Measurements from ENCODE around the gene RPL3. TPM values are rescaled to one million over a fixed set of nuclear protein-coding genes. Genes with fewer than 3 reads are reported as not detected.

Gene RPL3
- total RNA-seq, 1 experiment from 2014 or later: 2,060 TPM

DNA sequence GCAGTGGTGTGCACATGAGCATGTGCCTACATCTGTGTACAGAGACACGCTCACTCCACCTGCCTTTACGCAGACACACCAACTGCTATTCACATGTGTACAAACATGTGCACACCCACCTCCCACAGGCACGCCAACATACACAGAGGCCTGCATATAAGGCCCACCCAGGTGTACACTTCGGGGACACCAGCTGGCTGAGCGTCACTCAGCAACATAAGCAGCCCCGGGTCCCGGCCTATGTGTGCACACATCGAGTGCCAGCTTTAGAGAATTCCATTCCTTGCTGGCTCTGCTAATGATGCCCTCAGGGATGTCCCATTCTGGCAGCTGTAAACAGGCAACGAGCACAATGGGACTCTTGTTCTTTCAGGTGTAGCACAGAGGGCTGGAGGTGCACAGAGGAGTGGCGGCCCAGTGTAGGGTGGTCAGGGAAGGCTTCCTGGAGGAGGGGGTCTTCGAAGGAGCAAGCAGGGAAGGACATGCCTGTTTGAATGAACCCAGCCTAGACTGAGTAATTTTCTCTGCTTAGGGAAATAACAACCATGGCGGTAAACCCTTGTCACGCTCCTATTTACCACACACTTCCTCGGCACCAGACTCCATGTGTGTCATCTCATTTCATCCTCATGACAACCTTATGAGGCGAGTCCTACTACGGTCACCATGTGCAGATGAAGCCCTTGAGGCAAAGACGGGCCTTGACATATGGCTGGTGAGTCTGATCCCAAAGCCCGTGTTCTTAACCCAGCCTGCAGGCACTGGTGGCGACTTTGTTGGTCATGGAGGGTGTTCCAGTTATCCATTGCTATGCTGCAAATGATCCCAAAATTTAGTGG is 35.1 kb downstream of the RPL3 start:
- no peak for DNase-seq (ENCODE audit: low spot score)

DNA sequence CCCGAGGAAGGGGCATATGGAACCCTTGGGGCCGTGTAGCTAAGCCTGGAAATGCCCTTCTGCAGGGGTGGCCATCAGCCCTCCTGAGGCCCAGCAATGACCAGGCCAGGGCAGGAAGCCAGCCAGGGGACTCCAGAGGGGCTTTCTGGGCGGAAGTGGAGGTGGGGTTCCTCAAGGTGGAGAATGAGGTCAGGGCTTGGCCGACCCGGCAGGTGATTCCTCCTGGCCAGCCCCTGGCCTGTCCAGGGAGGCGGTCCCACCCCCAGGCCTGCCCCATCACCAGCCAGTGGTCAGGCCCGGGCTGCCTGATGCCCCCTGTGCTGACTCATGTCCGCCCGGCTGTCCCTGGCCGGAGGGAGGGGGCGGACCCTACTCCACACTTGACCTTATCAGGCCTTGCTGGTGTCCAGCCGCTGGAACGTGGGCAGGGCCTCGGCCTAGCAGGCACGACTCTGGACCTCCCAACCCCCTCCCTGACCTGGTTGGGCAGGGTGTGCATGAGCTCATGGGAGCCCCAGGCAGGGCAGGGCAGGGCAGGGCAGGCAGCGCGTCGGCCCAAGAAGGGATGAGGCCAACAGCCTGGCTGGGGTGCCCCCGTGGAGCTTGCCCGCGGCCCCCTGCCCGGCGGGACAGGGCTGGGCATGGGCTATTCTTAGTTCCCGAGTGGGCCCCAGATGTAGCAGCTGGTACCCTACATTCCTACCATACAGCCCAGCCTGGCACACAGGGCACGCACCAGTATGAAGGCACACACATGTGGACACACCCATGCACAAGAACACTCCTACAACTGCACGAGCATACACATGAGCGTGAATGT is 35.9 kb downstream of the RPL3 start:
- DNase-seq (ENCODE audit: low spot score): peak; percentile 18

DNA sequence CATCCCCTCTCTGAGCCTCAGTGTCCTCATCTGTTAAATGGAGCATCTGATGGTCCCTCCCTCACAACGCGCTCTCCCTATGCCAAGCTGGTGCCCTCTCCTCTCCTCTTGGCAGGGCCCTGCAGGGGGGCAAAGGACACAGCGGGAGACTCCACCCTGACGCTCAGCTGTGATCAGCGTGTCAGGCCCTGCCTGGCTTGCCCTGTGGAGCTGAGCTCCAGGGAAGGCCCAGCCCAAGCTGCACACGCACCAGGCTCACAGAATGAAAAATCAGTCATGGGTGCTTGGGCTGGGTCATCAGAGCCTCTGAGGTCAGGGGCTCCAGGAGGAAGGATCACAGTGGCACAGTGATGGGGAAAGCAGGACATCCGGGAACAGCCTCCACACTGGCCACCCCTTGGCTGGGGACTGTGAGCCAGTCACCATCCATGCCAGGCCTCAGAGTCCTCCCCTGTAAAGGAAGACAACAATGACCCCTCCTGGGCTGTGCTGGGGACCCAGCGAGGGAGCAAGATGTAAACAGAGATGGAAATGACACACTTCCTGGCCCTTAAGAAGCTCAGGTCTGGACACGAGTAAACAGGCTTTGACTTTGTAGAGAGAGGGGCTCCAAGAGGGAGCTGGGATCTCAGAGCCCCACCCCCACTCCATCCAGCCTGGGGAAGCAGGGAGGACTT is 36.6 kb downstream of the RPL3 start:
- no peak for DNase-seq (ENCODE audit: low spot score)

DNA sequence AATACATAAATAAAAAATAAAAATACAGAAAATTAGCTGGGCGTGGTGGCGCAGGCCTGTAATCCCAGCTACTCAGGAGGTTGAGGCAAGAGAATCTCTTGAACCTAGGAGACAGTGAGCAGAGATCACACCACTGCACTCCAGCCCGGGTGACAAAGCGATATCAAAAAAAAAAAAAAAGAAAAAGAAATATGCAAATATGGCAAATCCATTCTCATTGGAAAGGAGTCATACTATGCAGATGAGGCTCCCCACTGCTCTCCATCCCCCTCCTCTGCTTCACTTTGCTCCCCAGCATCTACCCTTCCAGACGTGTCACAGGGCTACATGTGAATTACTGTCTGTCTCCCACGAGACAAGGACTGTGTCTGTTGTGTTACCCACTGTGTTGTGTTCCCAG is 38.3 kb downstream of the RPL3 start:
- no peak for DNase-seq (ENCODE audit: low spot score)

DNA sequence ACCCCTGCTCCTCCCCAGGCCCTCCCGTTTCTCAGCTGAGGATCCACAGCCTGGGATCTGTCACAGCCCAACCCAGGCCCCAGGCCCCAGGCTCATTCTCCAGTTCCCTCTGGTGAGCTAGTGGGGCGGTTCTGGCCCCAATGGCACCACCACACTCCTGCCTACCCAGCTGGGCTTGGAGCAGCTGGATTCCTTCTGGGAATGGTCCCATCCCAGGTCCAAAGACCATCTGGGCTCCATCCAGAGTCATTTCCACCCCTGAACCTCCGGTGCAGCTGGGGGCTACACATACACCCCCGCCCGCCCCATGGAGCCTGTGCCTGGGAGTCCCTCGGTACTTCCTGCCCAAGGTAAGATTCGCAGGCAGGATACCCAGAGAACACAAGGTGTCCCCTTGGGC is 39.2 kb downstream of the RPL3 start:
- no peak for DNase-seq (ENCODE audit: low spot score)

DNA sequence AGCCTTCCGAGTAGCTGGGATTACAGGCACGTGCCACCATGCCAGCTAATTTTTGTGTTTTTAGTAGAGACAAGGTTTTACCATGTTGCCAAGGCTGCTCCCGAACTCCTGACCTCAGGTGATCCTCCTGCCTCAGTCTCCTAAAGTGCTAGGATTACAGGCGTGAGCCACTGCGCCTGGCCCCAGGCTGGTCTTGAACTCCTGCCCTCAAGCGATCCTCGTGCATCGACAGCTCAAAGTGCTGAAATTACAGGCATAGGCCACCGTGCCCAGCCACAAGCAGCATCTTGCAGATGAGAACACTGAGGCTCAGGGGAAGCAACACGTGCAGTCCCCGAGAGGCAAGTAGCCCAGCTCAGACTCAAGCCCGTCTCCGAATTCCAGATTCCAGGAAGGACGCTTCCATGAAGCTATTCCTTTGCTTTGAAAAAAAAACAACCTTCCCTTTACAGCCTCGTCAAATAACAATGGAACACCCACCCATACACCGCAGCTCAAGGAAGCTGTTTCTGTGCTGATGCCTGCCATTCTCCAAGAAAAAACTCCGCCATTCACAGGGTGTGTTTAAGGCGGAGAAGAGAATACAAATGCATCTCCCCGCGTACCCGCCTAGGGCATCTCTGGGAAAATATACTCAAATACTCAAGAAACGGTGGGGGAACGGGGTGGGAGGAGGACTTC is 40.1 kb downstream of the RPL3 start:
- DNase-seq (ENCODE audit: low spot score): no peak

DNA sequence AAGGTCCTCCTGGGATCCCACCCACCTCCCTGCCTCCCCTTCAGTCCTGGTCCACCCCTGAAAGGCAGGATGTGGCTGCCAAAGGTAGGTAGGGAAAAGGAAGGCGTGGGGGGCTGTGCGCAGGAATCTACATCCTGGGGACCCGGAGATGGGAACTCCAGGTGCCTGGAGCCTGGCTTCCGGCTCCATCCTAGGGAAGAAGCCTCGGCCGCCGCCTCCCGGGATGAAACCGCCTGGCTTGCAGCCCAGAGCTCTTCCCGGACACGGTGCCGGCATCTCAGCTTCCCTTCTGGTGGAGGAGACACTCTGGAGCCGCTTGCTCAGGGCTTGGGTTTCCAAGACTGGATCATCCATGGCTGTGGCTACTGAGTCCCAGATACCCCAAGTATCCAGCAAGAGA is 41.4 kb downstream of the RPL3 start:
- DNase-seq (ENCODE audit: low spot score): no peak

DNA sequence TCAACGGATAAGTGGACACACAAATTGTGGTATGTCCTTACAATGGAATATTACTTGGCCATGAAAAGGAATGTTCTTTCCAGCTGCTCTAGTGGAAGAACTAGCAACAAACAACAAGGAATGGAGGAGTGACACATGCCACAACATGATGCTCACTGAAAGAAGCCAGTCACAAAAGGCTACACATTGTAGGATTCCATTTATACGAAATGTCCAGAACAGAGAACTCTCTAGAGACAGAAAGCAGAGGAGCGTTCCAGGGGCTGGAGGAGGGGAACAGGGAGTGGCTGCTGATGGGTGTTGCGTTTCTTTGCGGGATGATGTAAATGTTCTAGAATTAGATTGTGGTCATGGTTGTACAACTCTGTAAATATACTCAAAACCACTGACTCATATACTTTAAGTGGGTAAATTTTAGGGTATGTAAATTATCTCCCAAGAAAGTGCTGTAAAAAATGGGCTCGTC is 42.2 kb downstream of the RPL3 start:
- no peak for DNase-seq (ENCODE audit: low spot score)

DNA sequence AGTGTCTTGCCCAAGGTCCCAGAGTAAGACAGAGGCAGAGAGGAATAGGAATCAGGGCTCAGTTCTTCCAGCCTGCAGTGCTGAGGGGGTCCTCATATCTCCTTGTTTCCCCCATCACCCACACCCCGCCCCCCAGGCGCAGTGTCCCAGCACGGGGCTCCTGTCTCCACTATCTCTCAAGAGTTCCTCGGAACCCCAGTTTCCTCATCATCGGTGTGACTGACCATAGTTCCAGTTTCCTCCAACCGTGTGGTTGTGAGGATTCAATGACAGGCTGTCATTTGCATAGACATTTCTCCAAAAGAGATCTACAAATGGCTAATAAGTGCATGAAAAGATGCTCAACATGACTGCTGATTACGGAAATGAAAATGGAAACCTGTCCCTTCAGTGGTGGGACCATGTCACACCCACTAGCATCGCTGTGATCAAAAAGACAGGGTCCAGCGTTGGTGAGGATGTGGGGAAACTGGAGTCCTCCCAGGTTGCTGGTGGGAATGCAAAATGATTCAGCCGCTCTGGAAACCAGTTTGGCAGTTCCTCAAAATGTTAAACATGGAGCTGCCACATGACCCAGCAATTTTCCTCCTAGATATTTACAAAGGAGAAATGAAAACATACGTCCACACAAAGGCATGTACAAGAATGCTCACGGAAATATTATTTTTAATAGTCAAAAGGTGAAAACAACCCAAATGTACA is 42.8 kb downstream of the RPL3 start:
- DNase-seq (ENCODE audit: low spot score): no peak

DNA sequence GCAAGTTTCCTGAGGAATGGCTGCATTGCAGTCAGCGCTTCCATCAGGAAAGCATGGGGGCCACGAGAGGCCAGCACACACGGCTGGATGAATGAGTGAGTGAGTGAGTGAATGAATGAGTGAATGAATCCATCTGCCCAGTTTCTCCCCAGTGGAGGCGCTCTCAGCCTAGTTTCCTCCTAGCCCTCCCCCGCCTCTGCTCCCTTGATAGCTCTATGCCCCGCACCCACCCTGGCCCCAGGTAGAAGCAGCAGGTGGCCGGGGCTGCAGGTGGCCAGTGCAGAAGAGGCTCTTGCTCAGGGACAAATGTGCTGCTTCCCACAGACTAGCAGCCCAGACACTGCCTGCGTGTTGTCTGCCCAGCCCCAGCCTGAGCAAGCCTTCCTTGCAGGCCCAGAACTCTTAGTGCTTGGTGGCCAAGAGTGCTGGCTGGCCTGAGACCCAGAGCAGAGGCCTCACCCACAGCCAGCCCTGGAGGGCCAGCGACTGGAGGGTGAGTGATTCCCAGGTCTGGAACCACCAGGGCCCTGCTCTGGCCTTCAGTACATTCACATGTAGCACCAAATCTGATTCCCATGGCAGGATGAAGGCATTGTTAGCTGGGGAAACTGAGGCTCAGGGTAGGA is 43.5 kb downstream of the RPL3 start:
- no peak for DNase-seq (ENCODE audit: low spot score)

DNA sequence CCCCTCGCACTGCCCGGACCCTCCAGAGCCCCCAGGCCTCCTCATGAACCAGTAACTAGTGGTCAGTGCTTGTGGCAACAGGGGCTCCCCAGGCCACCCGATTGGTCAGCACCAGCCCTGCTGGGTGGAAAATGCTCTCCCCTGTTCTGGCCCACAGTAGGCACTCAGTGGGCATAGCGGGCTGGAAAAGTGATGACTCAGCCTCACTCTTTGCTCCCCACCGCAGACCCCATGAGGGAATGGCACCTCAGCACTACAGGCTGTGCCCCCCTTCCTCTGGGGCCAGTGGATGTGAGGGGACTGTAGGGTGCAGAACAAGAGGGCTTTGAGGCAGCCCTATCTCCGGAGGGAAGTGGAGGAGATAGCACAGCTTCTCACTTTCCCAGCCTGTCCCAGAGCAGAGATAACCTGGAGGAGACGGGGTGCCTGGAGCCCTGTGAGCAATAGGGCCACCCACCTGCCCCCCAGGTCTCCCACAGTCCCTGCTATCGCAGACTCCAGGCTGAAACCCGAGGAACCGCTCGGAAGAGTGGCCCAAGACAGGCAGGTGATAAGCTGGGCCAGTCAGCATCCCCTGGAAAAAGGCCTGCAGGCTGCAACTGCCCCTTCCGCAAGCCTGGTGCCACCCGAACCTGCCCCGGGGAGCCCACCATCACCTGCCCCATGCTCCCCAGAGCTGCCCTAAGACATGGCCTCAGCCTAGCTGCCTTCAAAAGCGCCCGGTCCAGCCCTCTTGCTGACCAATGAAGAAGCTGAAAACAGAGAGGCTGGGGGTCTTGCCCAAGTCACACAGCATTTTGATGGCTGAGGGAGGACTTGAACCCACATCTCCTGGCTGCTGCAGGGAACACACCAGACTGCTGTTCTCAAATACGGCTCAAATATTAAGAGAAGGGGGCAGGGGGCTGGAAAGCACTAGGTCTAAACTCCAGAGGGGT is 45.2 kb downstream of the RPL3 start:
- DNase-seq (ENCODE audit: low spot score): no peak

DNA sequence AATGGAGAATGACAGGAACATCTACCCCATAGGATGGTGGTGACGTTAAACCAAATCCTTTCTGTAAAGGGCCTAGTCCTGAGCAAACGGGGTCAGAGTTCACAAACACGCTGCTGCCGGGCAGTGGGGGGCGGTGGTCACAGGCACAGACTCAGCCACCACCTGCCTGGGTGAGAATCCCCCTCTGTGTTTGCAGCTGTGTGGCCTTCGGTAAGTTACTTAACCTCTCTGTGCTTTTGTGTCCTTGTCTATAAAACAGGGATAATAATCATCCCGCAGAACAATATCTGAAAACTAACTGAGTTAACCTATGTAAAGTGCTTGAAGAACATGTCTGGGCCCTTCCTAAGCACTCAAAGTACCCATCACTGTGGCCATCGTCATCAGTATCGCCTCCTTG is 48.6 kb downstream of the RPL3 start:
- no peak for DNase-seq (ENCODE audit: low spot score)

DNA sequence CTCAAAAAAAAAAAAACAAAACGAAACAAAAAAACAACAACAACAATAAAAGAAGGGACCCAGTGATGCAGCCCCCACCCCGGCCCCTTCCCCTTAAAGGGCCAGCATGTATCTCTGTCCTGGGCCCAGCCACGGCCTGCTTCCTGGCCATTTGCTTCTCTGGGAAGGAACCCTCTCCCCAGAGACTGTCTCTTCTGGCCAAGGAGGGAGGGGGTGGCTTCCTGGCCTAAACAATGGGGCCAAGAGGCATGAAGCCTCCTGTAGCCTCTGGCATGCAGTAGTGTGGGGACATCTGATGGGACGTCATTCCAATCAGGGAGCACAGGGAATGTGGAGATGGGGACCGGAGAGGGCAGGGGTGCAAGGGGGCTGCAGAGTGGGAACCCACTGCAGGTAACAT is 49.1 kb downstream of the RPL3 start:
- DNase-seq (ENCODE audit: low spot score): no peak

DNA sequence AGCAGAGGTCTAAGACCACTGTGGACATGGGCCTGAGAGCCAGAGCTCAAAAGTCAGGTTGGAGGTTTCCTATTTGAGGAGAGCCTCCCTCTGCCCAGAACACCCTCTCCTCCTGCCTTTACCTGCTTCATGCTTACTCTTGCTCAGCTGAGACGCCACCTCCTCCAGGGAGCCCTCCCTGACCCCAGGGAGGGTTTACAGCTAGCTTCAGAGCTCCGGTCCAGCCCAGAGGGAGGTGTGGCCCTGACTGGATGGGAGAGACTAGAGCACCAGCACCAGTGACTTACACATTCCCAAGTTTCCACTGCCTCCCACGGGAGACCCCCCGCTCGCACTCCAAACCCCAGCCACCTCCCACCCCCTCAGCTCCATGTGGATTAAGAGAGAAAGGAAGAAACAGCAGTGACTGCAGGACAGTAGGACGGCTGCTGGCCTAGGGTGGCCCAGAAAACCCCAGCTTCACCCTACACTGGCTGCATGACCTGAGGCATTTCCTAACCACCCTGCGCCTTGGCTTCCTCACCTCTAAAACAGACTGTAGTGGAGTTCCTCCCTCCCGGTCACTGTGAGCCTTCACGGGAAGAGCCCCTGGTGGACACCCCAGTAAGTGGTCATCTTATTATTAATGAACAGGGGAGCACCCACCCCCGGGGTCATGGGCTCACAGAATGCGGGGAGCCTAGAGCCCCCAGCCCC is 50.2 kb downstream of the RPL3 start:
- no peak for DNase-seq (ENCODE audit: low spot score)

DNA sequence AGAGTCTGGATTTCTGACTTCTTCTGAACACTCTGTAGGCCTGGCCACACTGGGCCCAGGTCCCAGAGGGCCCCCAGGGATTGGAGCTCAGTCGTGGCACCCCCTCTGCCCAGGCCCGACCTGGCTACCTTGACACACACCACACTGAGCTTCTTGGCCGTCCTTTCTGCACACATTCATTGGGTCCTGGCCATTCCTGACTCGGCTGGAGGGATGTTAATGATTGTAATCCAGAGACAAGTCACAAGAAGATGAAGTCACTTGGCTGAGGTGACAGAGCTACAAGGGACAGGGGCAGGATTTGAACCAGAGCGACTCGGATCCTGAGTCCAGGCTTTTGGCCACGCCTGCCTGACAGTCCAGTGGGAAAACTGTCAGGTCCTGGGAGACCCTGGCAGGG is 50.8 kb downstream of the RPL3 start:
- DNase-seq (ENCODE audit: low spot score): no peak

DNA sequence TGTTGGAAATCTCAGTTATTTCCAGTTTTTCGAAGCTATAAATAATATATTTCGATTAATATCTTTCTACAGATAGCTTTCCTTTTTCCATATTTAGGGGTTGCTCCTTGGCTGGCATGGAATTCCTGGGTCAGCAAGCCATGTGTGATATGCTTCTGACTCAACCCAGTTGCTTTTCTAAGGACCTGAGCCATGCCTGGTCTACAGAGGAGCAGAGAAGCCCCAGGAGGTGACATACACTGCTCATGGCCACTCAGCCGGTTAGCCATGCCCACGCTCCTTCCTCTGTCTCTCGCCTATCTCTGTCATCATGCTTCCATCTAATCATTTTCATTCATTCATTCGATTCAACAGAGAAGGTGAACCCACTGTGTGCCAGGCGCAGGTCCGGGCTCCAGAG is 51.4 kb downstream of the RPL3 start:
- no peak for DNase-seq (ENCODE audit: low spot score)

DNA sequence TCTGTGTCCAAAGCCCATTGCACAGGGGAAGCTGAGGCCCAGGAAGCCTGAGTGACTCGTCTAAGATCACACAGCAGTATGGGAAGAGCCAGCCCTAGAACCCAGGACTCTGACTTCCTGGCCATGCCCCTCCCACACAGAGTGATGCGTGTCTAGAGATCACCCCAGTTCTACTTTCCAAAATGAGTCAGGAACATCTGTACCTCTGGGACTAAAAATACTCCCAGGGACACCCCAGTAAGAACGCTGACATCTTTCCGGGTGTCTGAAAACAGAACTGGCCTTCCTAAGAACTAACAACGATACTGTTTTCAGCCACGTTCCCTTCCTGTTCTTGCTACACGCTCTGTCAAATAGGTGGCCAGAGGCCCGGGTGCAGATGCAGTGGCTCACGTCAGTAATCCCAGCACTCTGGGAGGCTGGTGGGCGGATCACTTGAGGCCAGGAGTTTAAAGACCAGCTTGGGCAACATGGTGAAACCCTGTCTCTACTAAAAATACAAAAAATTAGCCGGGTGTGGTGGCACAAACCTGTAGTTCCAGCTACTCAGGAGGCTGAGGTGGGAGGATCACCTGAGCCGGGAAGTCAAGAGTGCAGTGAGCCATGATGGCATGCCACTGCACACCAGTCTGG is 52.9 kb downstream of the RPL3 start:
- DNase-seq (ENCODE audit: low spot score): peak; percentile 41

DNA sequence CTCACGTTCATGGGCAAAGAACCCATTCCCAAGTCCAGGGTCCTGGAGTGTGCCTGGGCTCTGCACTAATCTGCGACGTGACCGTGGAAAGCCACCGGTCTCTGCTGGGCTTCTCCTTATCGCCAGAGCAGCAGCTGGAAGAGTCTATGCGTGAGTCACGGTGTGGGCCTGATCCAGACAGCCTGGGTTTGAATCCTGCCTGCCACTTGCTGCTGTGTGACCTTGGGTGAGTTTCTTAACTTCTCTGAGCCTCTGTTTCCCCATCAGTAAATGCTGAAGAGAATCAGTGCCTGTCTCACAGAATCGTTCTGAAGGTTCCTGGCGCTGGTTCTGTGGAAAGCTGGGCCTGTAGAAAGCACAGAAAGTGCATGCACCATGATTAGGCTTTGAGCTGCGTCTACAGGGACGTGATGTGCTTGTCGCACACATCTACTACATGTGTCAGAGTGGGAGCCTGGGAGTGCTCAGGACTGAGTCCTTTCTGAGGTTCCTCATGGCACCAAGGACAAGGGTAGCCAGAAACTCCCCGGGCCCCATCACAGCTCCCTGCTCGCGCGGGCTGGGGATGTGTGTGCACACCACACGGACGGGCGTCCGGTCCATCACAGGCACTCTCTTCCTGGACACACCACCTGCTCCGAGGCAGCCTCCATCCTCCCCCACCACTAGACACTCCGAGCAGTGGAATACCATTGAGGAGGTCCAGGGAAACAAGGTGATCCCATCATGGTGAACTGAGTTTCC is 54.1 kb downstream of the RPL3 start:
- DNase-seq (ENCODE audit: low spot score): no peak

Data from HT-29 (cell line).